NCI-H526 (cell line): ENCODE data around the gene C4orf36.
A peak's percentile ranks its signal among the peaks of the same experiment; 100 is the strongest.

Experiments used
- DNase-seq, 2 experiments: peaks; one replicate each; lab custom pipeline; 2025; lab: John Stamatoyannopoulos, UW

The C4orf36 gene

GRCh38 chr4:86857341-86858052, 34.7 kb downstream of the C4orf36 start:
- no peak for DNase-seq

- no peak for DNase-seq
Observed at GRCh38 chr4:86856896-86857295, 35.3 kb downstream of the C4orf36 start.

- no peak for DNase-seq
Observed at GRCh38 chr4:86855572-86855971, 36.6 kb downstream of the C4orf36 start.

- no peak for DNase-seq
Observed at GRCh38 chr4:86853209-86853608, 39.0 kb downstream of the C4orf36 start.

- DNase-seq, result no peak
Observed at GRCh38 chr4:86848732-86849619, 43.2 kb downstream of the C4orf36 start, which contains the start of gene SLC10A6. Gene SLC10A6, minus strand, starts transcription at chr4:86849384. Its CDS starts 269 bp downstream, at chr4:86849115.

GRCh38 chr4:86848136-86848535, 44.1 kb downstream of the C4orf36 start:
- no peak for DNase-seq

- DNase-seq, result no peak
Observed at GRCh38 chr4:86847571-86847970, 44.7 kb downstream of the C4orf36 start.

GRCh38 chr4:86846921-86847320, 45.3 kb downstream of the C4orf36 start:
- DNase-seq, result no peak

- DNase-seq, result no peak
Observed at GRCh38 chr4:86845593-86845992, 46.6 kb downstream of the C4orf36 start.

GRCh38 chr4:86841309-86841708, 50.9 kb downstream of the C4orf36 start:
- DNase-seq, result no peak

GRCh38 chr4:86840858-86841257, 51.4 kb downstream of the C4orf36 start:
- DNase-seq, result no peak

- no peak for DNase-seq
Observed at GRCh38 chr4:86837691-86838503, 54.3 kb downstream of the C4orf36 start.

- no peak for DNase-seq
Observed at GRCh38 chr4:86835677-86836076, 56.5 kb downstream of the C4orf36 start.

- no peak for DNase-seq
Observed at GRCh38 chr4:86834901-86835300, 57.3 kb downstream of the C4orf36 start.

- DNase-seq, result no peak
Observed at GRCh38 chr4:86833615-86834014, 58.6 kb downstream of the C4orf36 start.

- DNase-seq, result peak; percentile 4 to 17
Observed at GRCh38 chr4:86831262-86832130, 60.7 kb downstream of the C4orf36 start.
